ENCODE results near the gene MAMDC4. TPM values are rescaled to one million over a fixed set of nuclear protein-coding genes. Genes with fewer than 3 reads are reported as not detected.

The MAMDC4 gene
- total RNA-seq, 1 experiment from 2014 or later = 17.3 TPM

DNA sequence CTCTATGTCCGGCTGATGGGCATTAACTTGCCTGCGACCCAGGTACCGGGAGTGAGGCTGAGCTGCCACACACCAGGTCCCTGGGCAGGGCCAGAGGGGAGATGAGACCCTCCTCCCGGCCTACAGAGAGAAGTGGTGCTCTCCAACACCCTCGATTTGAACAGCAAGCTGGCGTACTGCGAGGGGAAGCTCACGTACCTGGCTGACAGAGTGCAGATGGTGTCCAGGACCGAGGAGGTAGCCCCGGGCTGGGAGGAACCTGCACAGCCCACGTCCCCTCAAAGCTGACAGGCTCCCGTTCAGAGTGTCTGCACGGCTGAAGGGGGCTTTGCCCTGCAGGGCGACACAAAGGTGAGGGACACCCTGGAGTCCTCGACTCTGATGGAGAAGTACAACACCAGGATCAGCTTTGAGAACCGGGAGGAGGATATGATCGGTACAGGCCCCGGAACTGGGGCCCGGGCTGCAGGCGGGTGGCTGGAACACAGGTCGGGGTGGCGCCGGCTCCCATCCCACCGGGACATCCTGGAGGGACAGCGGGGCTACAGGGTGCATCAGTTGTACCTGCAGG, 45.4 kb upstream of the MAMDC4 start:
- peaks cover 46% of the 10 kb centered on the region for H3K79me2 ChIP-seq (ENCODE audit: insufficient read depth, low read length)
- RAD21 ChIA-PET (ENCODE audit: low non-redundant PET in 1 of 2, low total read pairs in 2 of 2, uncharacterized antibody in 2 of 2, unreplicated experiment in 2 of 2) = no interaction called here
- CTCF ChIA-PET = interaction anchor here (0.9 kb wide), 1 partner anchor 223 kb away, joined by 3 read pairs; no protein-coding TSS in a partner anchor

More for the DNA sequence above, 45.4 kb upstream of the MAMDC4 start:
- POLR2A ChIA-PET = no interaction called here
- Histone ChIP-seq H3K9me3 (ENCODE audit: control insufficient read depth in 1 of 2, insufficient read depth in 1 of 2, low read depth in 1 of 2, low read length in 2 of 2) (no peaks in the 10 kb centered on the region), H3K4me3 (replicated peaks in 1 of 2; ENCODE audit: low read depth in 1 of 2, low read length in 2 of 2) (peak overlapping the region; percentile 79 to 93), H3K27ac (ENCODE audit: low read depth, low read length) (peak overlapping the region; percentile 97), H3K4me1 (ENCODE audit: control insufficient read depth in 1 of 2, insufficient read depth in 2 of 2, low read length in 2 of 2) (peaks cover 18 to 22% of the 10 kb centered on the region in 2 experiments), H4K20me1 (ENCODE audit: insufficient read depth) (no peaks in the 10 kb centered on the region), H3K36me3 (ENCODE audit: control insufficient read depth in 1 of 2, insufficient read depth in 2 of 2, low read length in 2 of 2) (peaks cover 5 to 8% of the 10 kb centered on the region in 2 experiments; a peak in 3 of 4 replicates), H3K4me2 (ENCODE audit: low read length) (peak overlapping the region; percentile 90), H3K9ac (ENCODE audit: low read length) (peak overlapping the region; percentile 96), H3K27me3 (ENCODE audit: insufficient read depth, low read length) (no peaks in the 10 kb centered on the region), H3K9me2 (ENCODE audit: insufficient read depth) (no peaks in the 10 kb centered on the region), H2AFZ (ENCODE audit: low read depth, low read length, poor library complexity, severe bottlenecking) (no peak overlapping the region)
- intact Hi-C loops (cut with micrococcal nuclease) = no loop called here
- TF ChIP-seq, protein P1, sequence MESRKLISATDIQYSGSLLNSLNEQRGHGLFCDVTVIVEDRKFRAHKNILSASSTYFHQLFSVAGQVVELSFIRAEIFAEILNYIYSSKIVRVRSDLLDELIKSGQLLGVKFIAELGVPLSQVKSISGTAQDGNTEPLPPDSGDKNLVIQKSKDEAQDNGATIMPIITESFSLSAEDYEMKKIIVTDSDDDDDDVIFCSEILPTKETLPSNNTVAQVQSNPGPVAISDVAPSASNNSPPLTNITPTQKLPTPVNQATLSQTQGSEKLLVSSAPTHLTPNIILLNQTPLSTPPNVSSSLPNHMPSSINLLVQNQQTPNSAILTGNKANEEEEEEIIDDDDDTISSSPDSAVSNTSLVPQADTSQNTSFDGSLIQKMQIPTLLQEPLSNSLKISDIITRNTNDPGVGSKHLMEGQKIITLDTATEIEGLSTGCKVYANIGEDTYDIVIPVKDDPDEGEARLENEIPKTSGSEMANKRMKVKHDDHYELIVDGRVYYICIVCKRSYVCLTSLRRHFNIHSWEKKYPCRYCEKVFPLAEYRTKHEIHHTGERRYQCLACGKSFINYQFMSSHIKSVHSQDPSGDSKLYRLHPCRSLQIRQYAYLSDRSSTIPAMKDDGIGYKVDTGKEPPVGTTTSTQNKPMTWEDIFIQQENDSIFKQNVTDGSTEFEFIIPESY (IDR thresholded peaks at IDR 0.05; ENCODE audit: extremely low read depth, insufficient replicate concordance, low read length) = no peak
- TF ChIP-seq, protein P2, sequence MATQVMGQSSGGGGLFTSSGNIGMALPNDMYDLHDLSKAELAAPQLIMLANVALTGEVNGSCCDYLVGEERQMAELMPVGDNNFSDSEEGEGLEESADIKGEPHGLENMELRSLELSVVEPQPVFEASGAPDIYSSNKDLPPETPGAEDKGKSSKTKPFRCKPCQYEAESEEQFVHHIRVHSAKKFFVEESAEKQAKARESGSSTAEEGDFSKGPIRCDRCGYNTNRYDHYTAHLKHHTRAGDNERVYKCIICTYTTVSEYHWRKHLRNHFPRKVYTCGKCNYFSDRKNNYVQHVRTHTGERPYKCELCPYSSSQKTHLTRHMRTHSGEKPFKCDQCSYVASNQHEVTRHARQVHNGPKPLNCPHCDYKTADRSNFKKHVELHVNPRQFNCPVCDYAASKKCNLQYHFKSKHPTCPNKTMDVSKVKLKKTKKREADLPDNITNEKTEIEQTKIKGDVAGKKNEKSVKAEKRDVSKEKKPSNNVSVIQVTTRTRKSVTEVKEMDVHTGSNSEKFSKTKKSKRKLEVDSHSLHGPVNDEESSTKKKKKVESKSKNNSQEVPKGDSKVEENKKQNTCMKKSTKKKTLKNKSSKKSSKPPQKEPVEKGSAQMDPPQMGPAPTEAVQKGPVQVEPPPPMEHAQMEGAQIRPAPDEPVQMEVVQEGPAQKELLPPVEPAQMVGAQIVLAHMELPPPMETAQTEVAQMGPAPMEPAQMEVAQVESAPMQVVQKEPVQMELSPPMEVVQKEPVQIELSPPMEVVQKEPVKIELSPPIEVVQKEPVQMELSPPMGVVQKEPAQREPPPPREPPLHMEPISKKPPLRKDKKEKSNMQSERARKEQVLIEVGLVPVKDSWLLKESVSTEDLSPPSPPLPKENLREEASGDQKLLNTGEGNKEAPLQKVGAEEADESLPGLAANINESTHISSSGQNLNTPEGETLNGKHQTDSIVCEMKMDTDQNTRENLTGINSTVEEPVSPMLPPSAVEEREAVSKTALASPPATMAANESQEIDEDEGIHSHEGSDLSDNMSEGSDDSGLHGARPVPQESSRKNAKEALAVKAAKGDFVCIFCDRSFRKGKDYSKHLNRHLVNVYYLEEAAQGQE (IDR thresholded peaks at IDR 0.05; ENCODE audit: low read depth) = no peak
- TF ChIP-seq TCF7L2 (IDR thresholded peaks at IDR 0.05; ENCODE audit: borderline replicate concordance, extremely low read depth, insufficient read depth, insufficient read length) (no peak), SRF (IDR thresholded peaks at IDR 0.05; ENCODE audit: low read depth) (no peak), JUND (IDR thresholded peaks at IDR 0.05) (no peak), ZFX (IDR thresholded peaks at IDR 0.05) (no peak), CEBPB (IDR thresholded peaks at IDR 0.05; ENCODE audit: low read depth) (no peak), POLR2A (IDR thresholded peaks at IDR 0.05; ENCODE audit: borderline replicate concordance, extremely low read depth, insufficient read depth, insufficient read length) (no peak)
- ATAC-seq (peak; percentile 7), DNase-seq (ENCODE audit: low read depth, low spot score) (no peak)
- BruUV-seq (replicated peaks) = no TSS peak
